Cardiac muscle cell (in vitro differentiated cells and primary cell): Measurements from ENCODE around the gene ZC3H12A. TPM values are rescaled to one million over a fixed set of nuclear protein-coding genes. Genes with fewer than 3 reads are reported as not detected.
A peak's percentile ranks its signal among the peaks of the same experiment; 100 is the strongest.

Experiments used
- DNase-seq, 2 donors: peaks; one replicate each; pipeline versions ENCODE4 v3.0.0 to v3.0.0-alpha.2; 2010 to 2017; ENCODE audit warnings: low read depth in 1 of 2, low spot score in 1 of 2
- H3K27ac ChIP-seq: fragments of 200-600 bp; sonication (generic); 2 replicates; pipeline ENCODE4 v1.5.1; 2016
- H3K27me3 ChIP-seq: fragments of 200-600 bp; sonication (generic); 2 replicates; pipeline ENCODE4 v1.6.0; 2016; ENCODE audit warnings: control low read depth
- H3K36me3 ChIP-seq: fragments of 200-600 bp; sonication (generic); 2 replicates; pipeline ENCODE4 v1.5.1; 2016; ENCODE audit warnings: control low read depth
- H3K4me1 ChIP-seq: fragments of 200-600 bp; sonication (generic); 2 replicates; pipeline ENCODE4 v1.8.1; 2017; ENCODE audit warnings: low read depth, mild to moderate bottlenecking, mixed run types
- H3K4me3 ChIP-seq: fragments of 200-600 bp; sonication (generic); 2 replicates; pipeline ENCODE4 v1.5.1; 2016; ENCODE audit warnings: mild to moderate bottlenecking
- H3K9me3 ChIP-seq: fragments of 200-600 bp; sonication (generic); 2 replicates; pipeline ENCODE4 v1.5.1; 2017; ENCODE audit warnings: low read depth, mild to moderate bottlenecking, control low read depth
- CTCF ChIP-seq: IDR thresholded peaks from 2 replicates; pipeline ENCODE4 v1.5.1; 2012; ENCODE audit warnings: low read depth, mild to moderate bottlenecking, low read length
- polyA plus RNA-seq: library from polyadenylated mRNA; unstranded; fragments of >200 nt; fragmentation: Nextera tagmentation; extraction: Ambion mirVana; gene quantifications from 2 replicates; pipeline ENCODE4 v1.2.1, GENCODE V29; 2016
- total RNA-seq: library from RNA; depleted of rRNA; stranded (reverse); fragments of >200 nt; gene quantifications from 2 replicates; pipeline ENCODE4 v1.2.3, GENCODE V29; 2016

Gene ZC3H12A
- total and polyA plus RNA-seq, 2 experiments from 2014 or later = 5.2 to 14.0 TPM

GRCh38 chr1:37433171-37433570, 41.2 kb upstream of the ZC3H12A start:
- H3K36me3 ChIP-seq = no peaks in the 10 kb centered on the region

GRCh38 chr1:37434292-37435225, 39.8 kb upstream of the ZC3H12A start:
- H3K27ac ChIP-seq = no peak overlapping the region
- peak; percentile 60 to 77 for DNase-seq

More at GRCh38 chr1:37433171-37433570, 41.2 kb upstream of the ZC3H12A start:
- no peak for DNase-seq
- Histone ChIP-seq H3K9me3 (no peaks in the 10 kb centered on the region), H3K4me1 (no peaks in the 10 kb centered on the region), H3K27ac (no peak overlapping the region), H3K4me3 (no peak overlapping the region), H3K27me3 (peaks cover 15% of the 10 kb centered on the region)
- TF ChIP-seq CTCF = no peak

GRCh38 chr1:37437087-37437486, 37.3 kb upstream of the ZC3H12A start:
- no peak for TF ChIP-seq CTCF
- Histone ChIP-seq H3K9me3 (no peaks in the 10 kb centered on the region), H3K4me1 (no peaks in the 10 kb centered on the region), H3K27ac (no peak overlapping the region), H3K36me3 (no peaks in the 10 kb centered on the region), H3K27me3 (peaks cover 8% of the 10 kb centered on the region), H3K4me3 (no peak overlapping the region)
- DNase-seq = no peak

More at GRCh38 chr1:37434292-37435225, 39.8 kb upstream of the ZC3H12A start:
- H3K27me3 ChIP-seq = peaks cover 9% of the 10 kb centered on the region
- H3K9me3 ChIP-seq = no peaks in the 10 kb centered on the region
- H3K4me1 ChIP-seq = no peaks in the 10 kb centered on the region
- H3K4me3 ChIP-seq = no peak overlapping the region
- no peaks in the 10 kb centered on the region for H3K36me3 ChIP-seq
- peak; percentile 96 for TF ChIP-seq CTCF

GRCh38 chr1:37438037-37438868, 36.1 kb upstream of the ZC3H12A start:
- no peaks in the 10 kb centered on the region for H3K9me3 ChIP-seq
- no peaks in the 10 kb centered on the region for H3K36me3 ChIP-seq
- DNase-seq = no peak
- TF ChIP-seq CTCF = no peak
- H3K4me3 ChIP-seq = no peak overlapping the region
- no peaks in the 10 kb centered on the region for H3K4me1 ChIP-seq
- no peak overlapping the region for H3K27ac ChIP-seq
- peaks cover 15% of the 10 kb centered on the region for H3K27me3 ChIP-seq

- DNase-seq = no peak
Observed at GRCh38 chr1:37438869-37439343, 35.5 kb upstream of the ZC3H12A start.

More at GRCh38 chr1:37438869-37439343, 35.5 kb upstream of the ZC3H12A start:
- H3K27me3 ChIP-seq = peaks cover 18% of the 10 kb centered on the region
- H3K4me3 ChIP-seq = no peak overlapping the region
- no peak overlapping the region for H3K27ac ChIP-seq
- no peaks in the 10 kb centered on the region for H3K9me3 ChIP-seq
- no peaks in the 10 kb centered on the region for H3K36me3 ChIP-seq
- H3K4me1 ChIP-seq = no peaks in the 10 kb centered on the region
- no peak for TF ChIP-seq CTCF
